GM23338 (cell line): ENCODE results near the gene CDHR4.
"Not testable (repeated sequence)": the region's sequence is repeated elsewhere in the genome, so short reads cannot be mapped to it uniquely, and the experiment has no call there.

Experiments used
- CREB1 ChIP-seq: fragments of 250-450 bp; sonication (Bioruptor Pico); IDR thresholded peaks from 2 replicates; pipeline ENCODE4 v1.5.0; 2020; ENCODE audit warnings: low read depth, mild to moderate bottlenecking, moderate library complexity
- EZH2 ChIP-seq: fragments of 200-600 bp; sonication (generic); IDR thresholded peaks from one replicate; pipeline ENCODE4 v1.8.0; 2017; ENCODE audit warnings: antibody characterized with exemption, mild to moderate bottlenecking, low read depth; ENCODE audit not compliant: unreplicated experiment
- NANOG ChIP-seq: IDR thresholded peaks from 2 replicates; pipeline ENCODE4 v1.6.1; 2016; ENCODE audit warnings: antibody characterized with exemption, borderline replicate concordance
- POLR2AphosphoS5 ChIP-seq: IDR thresholded peaks from 2 replicates; pipeline ENCODE4 v1.6.1; 2016; ENCODE audit warnings: antibody characterized with exemption, low read depth
- STAT1 ChIP-seq: IDR thresholded peaks from one replicate; pipeline ENCODE4 v1.6.1; 2016; ENCODE audit warnings: antibody characterized with exemption; ENCODE audit not compliant: unreplicated experiment
- TF ChIP-seq, protein P1 (sequence below), 2 experiments: fragments of 200-600 bp in 1 of 2; sonication (generic) in 1 of 2; conservative IDR thresholded peaks; 2 replicates each; pipeline versions ENCODE4 v1.5.1 to v1.6.1; 2016 to 2017; ENCODE audit warnings: antibody characterized with exemption in 2 of 2, low read depth in 2 of 2, mild to moderate bottlenecking in 2 of 2, moderate library complexity in 1 of 2
- TF ChIP-seq, protein P2 (sequence below): IDR thresholded peaks from one replicate; pipeline ENCODE4 v1.6.1; 2018; ENCODE audit warnings: antibody characterized with exemption; ENCODE audit not compliant: unreplicated experiment

DNA sequence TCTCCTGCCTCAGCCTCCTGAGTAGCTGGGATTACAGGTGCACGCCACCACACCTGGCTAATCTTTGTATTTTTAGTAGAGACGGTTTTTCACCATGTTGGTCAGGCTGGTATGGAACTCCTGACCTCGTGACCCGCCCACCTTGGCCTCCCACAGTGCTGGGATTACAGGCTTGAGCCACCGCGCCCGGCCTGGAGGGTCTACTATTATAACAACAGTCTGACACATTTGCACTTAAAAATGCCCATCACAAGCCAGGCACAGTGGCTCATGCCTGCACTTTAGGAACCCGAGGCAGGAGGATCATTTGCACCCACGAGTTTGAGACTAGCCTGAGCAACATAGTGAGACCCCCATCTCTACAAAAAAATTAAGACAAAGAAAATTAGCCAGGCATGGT is 17.4 kb downstream of the CDHR4 start:
- TF ChIP-seq, protein P1, sequence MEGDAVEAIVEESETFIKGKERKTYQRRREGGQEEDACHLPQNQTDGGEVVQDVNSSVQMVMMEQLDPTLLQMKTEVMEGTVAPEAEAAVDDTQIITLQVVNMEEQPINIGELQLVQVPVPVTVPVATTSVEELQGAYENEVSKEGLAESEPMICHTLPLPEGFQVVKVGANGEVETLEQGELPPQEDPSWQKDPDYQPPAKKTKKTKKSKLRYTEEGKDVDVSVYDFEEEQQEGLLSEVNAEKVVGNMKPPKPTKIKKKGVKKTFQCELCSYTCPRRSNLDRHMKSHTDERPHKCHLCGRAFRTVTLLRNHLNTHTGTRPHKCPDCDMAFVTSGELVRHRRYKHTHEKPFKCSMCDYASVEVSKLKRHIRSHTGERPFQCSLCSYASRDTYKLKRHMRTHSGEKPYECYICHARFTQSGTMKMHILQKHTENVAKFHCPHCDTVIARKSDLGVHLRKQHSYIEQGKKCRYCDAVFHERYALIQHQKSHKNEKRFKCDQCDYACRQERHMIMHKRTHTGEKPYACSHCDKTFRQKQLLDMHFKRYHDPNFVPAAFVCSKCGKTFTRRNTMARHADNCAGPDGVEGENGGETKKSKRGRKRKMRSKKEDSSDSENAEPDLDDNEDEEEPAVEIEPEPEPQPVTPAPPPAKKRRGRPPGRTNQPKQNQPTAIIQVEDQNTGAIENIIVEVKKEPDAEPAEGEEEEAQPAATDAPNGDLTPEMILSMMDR (conservative IDR thresholded peaks at IDR 0.05; ENCODE audit: low read depth in 2 of 2), result not testable (repeated sequence)
- not testable (repeated sequence) for TF ChIP-seq POLR2AphosphoS5, EZH2, NANOG, CREB1, STAT1
- TF ChIP-seq, protein P2, sequence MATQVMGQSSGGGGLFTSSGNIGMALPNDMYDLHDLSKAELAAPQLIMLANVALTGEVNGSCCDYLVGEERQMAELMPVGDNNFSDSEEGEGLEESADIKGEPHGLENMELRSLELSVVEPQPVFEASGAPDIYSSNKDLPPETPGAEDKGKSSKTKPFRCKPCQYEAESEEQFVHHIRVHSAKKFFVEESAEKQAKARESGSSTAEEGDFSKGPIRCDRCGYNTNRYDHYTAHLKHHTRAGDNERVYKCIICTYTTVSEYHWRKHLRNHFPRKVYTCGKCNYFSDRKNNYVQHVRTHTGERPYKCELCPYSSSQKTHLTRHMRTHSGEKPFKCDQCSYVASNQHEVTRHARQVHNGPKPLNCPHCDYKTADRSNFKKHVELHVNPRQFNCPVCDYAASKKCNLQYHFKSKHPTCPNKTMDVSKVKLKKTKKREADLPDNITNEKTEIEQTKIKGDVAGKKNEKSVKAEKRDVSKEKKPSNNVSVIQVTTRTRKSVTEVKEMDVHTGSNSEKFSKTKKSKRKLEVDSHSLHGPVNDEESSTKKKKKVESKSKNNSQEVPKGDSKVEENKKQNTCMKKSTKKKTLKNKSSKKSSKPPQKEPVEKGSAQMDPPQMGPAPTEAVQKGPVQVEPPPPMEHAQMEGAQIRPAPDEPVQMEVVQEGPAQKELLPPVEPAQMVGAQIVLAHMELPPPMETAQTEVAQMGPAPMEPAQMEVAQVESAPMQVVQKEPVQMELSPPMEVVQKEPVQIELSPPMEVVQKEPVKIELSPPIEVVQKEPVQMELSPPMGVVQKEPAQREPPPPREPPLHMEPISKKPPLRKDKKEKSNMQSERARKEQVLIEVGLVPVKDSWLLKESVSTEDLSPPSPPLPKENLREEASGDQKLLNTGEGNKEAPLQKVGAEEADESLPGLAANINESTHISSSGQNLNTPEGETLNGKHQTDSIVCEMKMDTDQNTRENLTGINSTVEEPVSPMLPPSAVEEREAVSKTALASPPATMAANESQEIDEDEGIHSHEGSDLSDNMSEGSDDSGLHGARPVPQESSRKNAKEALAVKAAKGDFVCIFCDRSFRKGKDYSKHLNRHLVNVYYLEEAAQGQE, result not testable (repeated sequence)
